Left cardiac atrium (tissue), 4 donors: ENCODE measurements around the gene TBC1D26. TPM values are rescaled to one million over a fixed set of nuclear protein-coding genes. Genes with fewer than 3 reads are reported as not detected.
"Not testable (repeated sequence)": the region's sequence is repeated elsewhere in the genome, so short reads cannot be mapped to it uniquely, and the experiment has no call there.

Source experiments
- ATAC-seq, 2 donors: fragments of 200-7000 bp; cut with Tn5 transposase; one replicate each; pipeline ENCODE4 v1.9.1; 2020; ENCODE audit warnings: mild to moderate bottlenecking in 2 of 2, moderate library complexity in 2 of 2
- DNase-seq: peaks from one replicate; pipeline ENCODE4 v3.0.0-alpha.2; 2020
- intact Hi-C, 2 donors: fragments of 100-400 bp; cut with DNase I; formaldehyde crosslinking; loops; one replicate each; pipeline versions ENCODE4 v1.14.1 to v1.15.1; 2022 to 2023
- long read RNA-seq: library from polyadenylated mRNA; unstranded; transcript quantifications from one replicate; pipeline ENCODE4 v2.0.0, GENCODE V29; 2021
- total RNA-seq, 2 donors: library from RNA; stranded (reverse); fragmentation: NEBNext Ultra II Directional; extraction: Animal tissue kit (Norgen Biotek cat#: 25700); gene quantifications; one replicate each; pipeline ENCODE4 v1.2.1, GENCODE V29; 2021
- donor health status: DM: no; HTN: yes; CAD: no.
- donor health status: DM: no; HTN: yes; CAD: no; lungs with severe emphysema.
- donor health status: DM: yes; HTN: yes; CAD: no.
- donor health status: Dilated cardiomyopathy.

Gene TBC1D26
- total RNA-seq: not detected
- long read RNA-seq: 0 reads

- ATAC-seq, DNase-seq, intact Hi-C loops: not testable (repeated sequence)
These were observed at the start of gene TBC1D26 for GRCh38 chr17:15731900-15732299. TBC1D26 (plus strand) TSS chr17:15732283; CDS start chr17:15735349, 3,066 bp downstream.

GRCh38 chr17:15683135-15683534 lies 48.9 kb upstream of the TBC1D26 start:
- ATAC-seq, DNase-seq, intact Hi-C loops: not testable (repeated sequence)

- peak; percentile 86 for DNase-seq
- intact Hi-C loops: not testable (repeated sequence)
- peak; percentile 98 to 99 for ATAC-seq
These were observed 48.1 kb upstream of the TBC1D26 start, which contains the start of gene TRIM16 for GRCh38 chr17:15683824-15684478. TRIM16 (minus strand) TSS chr17:15684311; CDS start chr17:15651609, 32,702 bp downstream.

GRCh38 chr17:15687494-15687893 lies 44.6 kb upstream of the TBC1D26 start:
- ATAC-seq, intact Hi-C loops, DNase-seq: not testable (repeated sequence)

GRCh38 chr17:15698967-15699366 lies 33.1 kb upstream of the TBC1D26 start:
- ATAC-seq, DNase-seq, intact Hi-C loops: not testable (repeated sequence)

GRCh38 chr17:15699413-15699924 lies 32.6 kb upstream of the TBC1D26 start, which contains the start of gene ZNF286A:
ZNF286A (plus strand) TSS chr17:15699752; CDS start chr17:15700330, 578 bp downstream.
- DNase-seq (peak; percentile 98), ATAC-seq (peak; percentile 100)
- intact Hi-C loops: not testable (repeated sequence)

- DNase-seq, intact Hi-C loops: not testable (repeated sequence)
- peak; percentile 29 to 52 for ATAC-seq
These were observed 32.1 kb upstream of the TBC1D26 start for GRCh38 chr17:15699937-15700336.

GRCh38 chr17:15704239-15704638 lies 27.8 kb upstream of the TBC1D26 start:
- intact Hi-C loops, ATAC-seq, DNase-seq: not testable (repeated sequence)

GRCh38 chr17:15704813-15705212 lies 27.3 kb upstream of the TBC1D26 start:
- intact Hi-C loops, ATAC-seq, DNase-seq: not testable (repeated sequence)

GRCh38 chr17:15708879-15709278 lies 23.2 kb upstream of the TBC1D26 start:
- intact Hi-C loops, ATAC-seq, DNase-seq: not testable (repeated sequence)

- ATAC-seq, intact Hi-C loops, DNase-seq: not testable (repeated sequence)
These were observed 15.2 kb upstream of the TBC1D26 start for GRCh38 chr17:15716601-15717563.

GRCh38 chr17:15730535-15730934 lies 1.5 kb upstream of the TBC1D26 start:
- ATAC-seq, intact Hi-C loops, DNase-seq: not testable (repeated sequence)

- ATAC-seq, intact Hi-C loops, DNase-seq: not testable (repeated sequence)
These were observed 1.2 kb downstream of the TBC1D26 start for GRCh38 chr17:15733174-15733789.

- intact Hi-C loops, ATAC-seq, DNase-seq: not testable (repeated sequence)
These were observed 4.5 kb downstream of the TBC1D26 start for GRCh38 chr17:15736578-15736977.

- no peak for DNase-seq
- intact Hi-C loops: no loop called here
- no peak for ATAC-seq
These were observed 6.0 kb downstream of the TBC1D26 start for GRCh38 chr17:15738066-15738465.

- intact Hi-C loops, ATAC-seq, DNase-seq: not testable (repeated sequence)
These were observed 7.2 kb downstream of the TBC1D26 start for GRCh38 chr17:15739259-15739658.

GRCh38 chr17:15740041-15740440 lies 8.0 kb downstream of the TBC1D26 start:
- peak in 1 of 2 donors; percentile 81 for ATAC-seq
- intact Hi-C loops, DNase-seq: not testable (repeated sequence)

GRCh38 chr17:15740570-15741120 lies 8.6 kb downstream of the TBC1D26 start:
- DNase-seq (no peak), ATAC-seq (no peak)
- intact Hi-C loops: no loop called here
